ENCODE measurements around the gene SLC35B3. TPM values are rescaled to one million over a fixed set of nuclear protein-coding genes. Genes with fewer than 3 reads are reported as not detected.
A peak's percentile ranks its signal among the peaks of the same experiment; 100 is the strongest.

Gene SLC35B3
- total RNA-seq, 1 donor from 2014 or later: 29.5 TPM

DNA sequence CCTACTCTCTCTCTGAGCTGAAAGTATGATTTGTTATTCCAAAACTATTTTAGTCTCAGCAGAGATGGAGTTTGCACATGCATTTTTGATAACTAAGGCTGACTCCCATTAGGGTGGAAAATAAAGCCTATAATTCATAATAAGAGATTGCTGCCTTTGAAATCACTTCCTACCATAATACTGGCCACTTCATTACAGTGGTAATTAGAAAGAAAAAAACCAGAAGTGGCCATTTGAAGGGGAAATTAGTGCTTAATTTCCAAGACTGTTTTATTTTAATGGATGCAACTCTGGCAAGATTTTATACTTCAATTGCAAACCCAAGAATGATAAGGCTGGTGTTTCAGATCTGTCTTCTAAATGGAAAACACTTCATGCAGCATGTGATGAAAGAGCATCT is 43.4 kb downstream of the SLC35B3 start:
- peaks cover 15% of the 10 kb centered on the region for H3K4me1 Mint-ChIP-seq (ENCODE audit: low read depth)
- H3K36me3 Mint-ChIP-seq (ENCODE audit: low read depth): no peaks in the 10 kb centered on the region
- no peak for DNase-seq (ENCODE audit: low spot score)
- peaks cover 8% of the 10 kb centered on the region for H3K27me3 Mint-ChIP-seq (ENCODE audit: low read depth)
- no peak overlapping the region for H3K4me3 Mint-ChIP-seq (ENCODE audit: unreplicated experiment)
- TF ChIP-seq, protein P1, sequence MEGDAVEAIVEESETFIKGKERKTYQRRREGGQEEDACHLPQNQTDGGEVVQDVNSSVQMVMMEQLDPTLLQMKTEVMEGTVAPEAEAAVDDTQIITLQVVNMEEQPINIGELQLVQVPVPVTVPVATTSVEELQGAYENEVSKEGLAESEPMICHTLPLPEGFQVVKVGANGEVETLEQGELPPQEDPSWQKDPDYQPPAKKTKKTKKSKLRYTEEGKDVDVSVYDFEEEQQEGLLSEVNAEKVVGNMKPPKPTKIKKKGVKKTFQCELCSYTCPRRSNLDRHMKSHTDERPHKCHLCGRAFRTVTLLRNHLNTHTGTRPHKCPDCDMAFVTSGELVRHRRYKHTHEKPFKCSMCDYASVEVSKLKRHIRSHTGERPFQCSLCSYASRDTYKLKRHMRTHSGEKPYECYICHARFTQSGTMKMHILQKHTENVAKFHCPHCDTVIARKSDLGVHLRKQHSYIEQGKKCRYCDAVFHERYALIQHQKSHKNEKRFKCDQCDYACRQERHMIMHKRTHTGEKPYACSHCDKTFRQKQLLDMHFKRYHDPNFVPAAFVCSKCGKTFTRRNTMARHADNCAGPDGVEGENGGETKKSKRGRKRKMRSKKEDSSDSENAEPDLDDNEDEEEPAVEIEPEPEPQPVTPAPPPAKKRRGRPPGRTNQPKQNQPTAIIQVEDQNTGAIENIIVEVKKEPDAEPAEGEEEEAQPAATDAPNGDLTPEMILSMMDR (IDR thresholded peaks at IDR 0.05): no peak
- no peak overlapping the region for H3K27ac Mint-ChIP-seq (ENCODE audit: unreplicated experiment)
- no peaks in the 10 kb centered on the region for H3K9me3 Mint-ChIP-seq (ENCODE audit: low read depth)

DNA sequence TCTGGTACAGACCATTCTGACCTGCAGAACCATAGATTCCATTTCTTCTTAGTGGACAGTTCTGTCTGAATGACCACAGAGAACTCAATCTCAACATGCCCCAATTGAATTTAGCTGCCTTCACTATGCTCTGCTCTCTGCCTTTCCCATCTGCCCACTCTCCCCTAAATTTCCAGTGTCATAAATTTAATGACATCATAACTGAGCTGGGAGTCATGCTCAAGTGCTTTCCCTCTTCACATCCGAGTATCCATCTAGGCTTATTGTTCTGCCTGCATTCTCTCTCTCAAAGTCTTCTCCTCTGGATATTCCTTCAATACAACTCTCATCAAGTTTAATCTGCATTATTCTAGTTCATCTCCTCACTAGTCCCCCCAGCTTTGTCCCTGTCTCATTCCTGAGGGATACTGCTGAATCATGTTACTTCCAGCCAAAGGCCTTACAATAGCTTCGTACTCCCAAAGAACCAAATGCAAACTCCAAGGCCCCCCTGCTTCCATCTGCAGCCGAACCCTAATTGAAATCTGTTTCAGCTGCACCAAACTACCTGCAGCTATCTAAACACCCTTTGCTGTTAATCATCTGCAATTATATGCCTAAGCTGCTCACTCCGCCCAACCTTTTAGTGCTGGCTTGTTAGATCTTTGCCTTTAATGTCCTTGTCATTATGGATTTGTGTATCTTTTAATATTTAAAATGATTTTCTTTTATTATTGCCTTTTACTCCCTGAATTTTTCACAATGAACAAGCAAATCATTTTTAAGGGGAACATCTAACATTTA is 46.1 kb downstream of the SLC35B3 start:
- no peak for DNase-seq (ENCODE audit: low spot score)

DNA sequence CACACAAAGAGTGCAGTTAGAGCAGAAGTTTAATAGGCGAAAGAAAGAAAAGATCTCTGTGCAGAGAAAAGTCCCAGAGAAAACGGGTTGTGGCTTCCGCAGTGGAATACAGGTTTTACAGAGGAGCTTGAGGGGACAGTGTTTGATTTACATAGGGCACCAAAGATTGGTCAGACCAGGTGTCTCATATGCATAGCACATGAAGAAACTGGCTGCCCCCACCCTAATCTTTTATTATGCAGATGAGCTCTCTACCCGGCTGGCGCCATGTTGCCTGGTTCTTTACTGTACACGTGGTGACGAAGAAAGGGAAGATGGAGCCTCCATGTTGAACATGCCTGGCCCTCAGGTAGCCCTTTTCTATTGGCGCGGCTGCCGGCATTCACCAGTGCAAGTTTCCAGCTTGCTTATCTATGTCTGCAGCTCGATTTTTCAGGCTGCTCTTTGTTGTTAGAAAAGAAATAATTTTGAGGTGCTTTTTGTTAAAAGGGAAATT is 47.4 kb downstream of the SLC35B3 start:
- Mint-ChIP-seq H3K4me1 (ENCODE audit: low read depth) (peaks cover 17% of the 10 kb centered on the region), H3K27me3 (ENCODE audit: low read depth) (peaks cover 8% of the 10 kb centered on the region), H3K36me3 (ENCODE audit: low read depth) (no peaks in the 10 kb centered on the region), H3K4me3 (ENCODE audit: unreplicated experiment) (no peak overlapping the region), H3K9me3 (ENCODE audit: low read depth) (peaks cover 3% of the 10 kb centered on the region), H3K27ac (ENCODE audit: unreplicated experiment) (no peak overlapping the region)
- DNase-seq (ENCODE audit: low spot score): no peak
- TF ChIP-seq, protein P1 (IDR thresholded peaks at IDR 0.05): no peak

More for the DNA sequence above, 46.1 kb downstream of the SLC35B3 start:
- Mint-ChIP-seq H3K27ac (ENCODE audit: unreplicated experiment) (no peak overlapping the region), H3K9me3 (ENCODE audit: low read depth) (peaks cover 3% of the 10 kb centered on the region), H3K36me3 (ENCODE audit: low read depth) (no peaks in the 10 kb centered on the region), H3K27me3 (ENCODE audit: low read depth) (peaks cover 8% of the 10 kb centered on the region), H3K4me1 (ENCODE audit: low read depth) (peaks cover 15% of the 10 kb centered on the region), H3K4me3 (ENCODE audit: unreplicated experiment) (no peak overlapping the region)
- TF ChIP-seq, protein P1 (IDR thresholded peaks at IDR 0.05): no peak

DNA sequence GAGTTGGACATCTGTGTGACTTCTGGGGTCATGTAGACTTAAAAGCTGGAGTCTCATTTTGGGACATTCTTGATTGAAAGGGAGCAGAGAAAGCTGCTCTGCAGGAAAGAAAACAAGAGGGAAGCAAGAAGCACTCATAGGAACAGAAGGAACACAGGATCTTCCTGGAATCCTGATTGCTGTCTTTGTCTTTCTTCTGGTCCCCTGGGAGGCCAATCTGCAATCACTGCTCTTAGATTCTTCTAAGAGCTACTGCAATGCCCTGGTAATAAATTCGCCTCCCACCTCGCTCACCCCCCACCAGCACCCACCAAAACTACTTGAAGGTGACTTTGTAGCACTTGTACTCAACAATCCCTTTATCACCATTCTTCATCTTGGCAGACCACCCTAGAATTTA is 51.8 kb downstream of the SLC35B3 start:
- Mint-ChIP-seq H3K27ac (ENCODE audit: unreplicated experiment) (no peak overlapping the region), H3K27me3 (ENCODE audit: low read depth) (peaks cover 11% of the 10 kb centered on the region)

DNA sequence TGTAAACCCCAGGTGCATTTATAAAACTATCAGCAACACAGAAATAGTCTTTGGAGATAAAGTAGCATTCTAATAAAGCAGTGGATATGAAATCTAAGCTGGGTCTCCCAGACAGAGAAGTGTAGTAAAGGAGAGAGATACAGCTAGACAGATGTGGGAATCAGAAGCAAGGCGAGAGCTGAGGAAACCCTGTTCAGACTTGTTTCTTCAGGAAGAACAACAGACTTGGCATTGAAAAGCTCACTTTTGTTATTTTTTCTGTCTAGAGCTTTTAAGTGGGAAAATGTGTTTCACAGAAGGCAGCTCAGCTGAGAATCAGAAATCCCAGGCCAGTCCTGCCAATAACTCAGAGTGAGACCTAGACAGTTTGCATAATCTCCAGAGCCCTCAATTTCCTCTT is 52.9 kb downstream of the SLC35B3 start:
- Mint-ChIP-seq H3K27ac (ENCODE audit: unreplicated experiment) (peak overlapping the region; percentile 49), H3K9me3 (ENCODE audit: low read depth) (peaks cover 3% of the 10 kb centered on the region), H3K4me3 (ENCODE audit: unreplicated experiment) (no peak overlapping the region), H3K36me3 (ENCODE audit: low read depth) (no peaks in the 10 kb centered on the region), H3K4me1 (ENCODE audit: low read depth) (peaks cover 13% of the 10 kb centered on the region), H3K27me3 (ENCODE audit: low read depth) (peaks cover 12% of the 10 kb centered on the region)
- DNase-seq (ENCODE audit: low spot score): no peak
- TF ChIP-seq, protein P1 (IDR thresholded peaks at IDR 0.05): no peak

More for the DNA sequence above, 51.8 kb downstream of the SLC35B3 start:
- TF ChIP-seq, protein P1 (IDR thresholded peaks at IDR 0.05): no peak
- DNase-seq (ENCODE audit: low spot score): no peak
- Mint-ChIP-seq H3K4me1 (ENCODE audit: low read depth) (peaks cover 13% of the 10 kb centered on the region), H3K9me3 (ENCODE audit: low read depth) (peaks cover 3% of the 10 kb centered on the region), H3K36me3 (ENCODE audit: low read depth) (no peaks in the 10 kb centered on the region), H3K4me3 (ENCODE audit: unreplicated experiment) (no peak overlapping the region)
